KOPT-K1 (cell line): ENCODE data around the gene KLHL22.
"Not testable (repeated sequence)": the region's sequence is repeated elsewhere in the genome, so short reads cannot be mapped to it uniquely, and the experiment has no call there.

Source experiments
- H3K27ac ChIP-seq: fragments of 200-600 bp; sonication (generic); 2 replicates; pipeline ENCODE4 v1.5.1; 2016; ENCODE audit warnings: antibody characterized with exemption, mild to moderate bottlenecking, low read depth, low read length; ENCODE audit not compliant: poor library complexity, severe bottlenecking
- H3K36me3 ChIP-seq: fragments of 200-600 bp; sonication (generic); 2 replicates; pipeline ENCODE4 v1.5.1; 2017; ENCODE audit warnings: antibody characterized with exemption, mild to moderate bottlenecking, low read length, moderate library complexity; ENCODE audit not compliant: insufficient read depth
- H3K9me3 ChIP-seq: fragments of 200-600 bp; sonication (generic); 2 replicates; pipeline ENCODE4 v1.5.1; 2017; ENCODE audit warnings: antibody characterized with exemption, low read length, mild to moderate bottlenecking; ENCODE audit not compliant: insufficient read depth, poor library complexity, severe bottlenecking

KLHL22 gene

DNA sequence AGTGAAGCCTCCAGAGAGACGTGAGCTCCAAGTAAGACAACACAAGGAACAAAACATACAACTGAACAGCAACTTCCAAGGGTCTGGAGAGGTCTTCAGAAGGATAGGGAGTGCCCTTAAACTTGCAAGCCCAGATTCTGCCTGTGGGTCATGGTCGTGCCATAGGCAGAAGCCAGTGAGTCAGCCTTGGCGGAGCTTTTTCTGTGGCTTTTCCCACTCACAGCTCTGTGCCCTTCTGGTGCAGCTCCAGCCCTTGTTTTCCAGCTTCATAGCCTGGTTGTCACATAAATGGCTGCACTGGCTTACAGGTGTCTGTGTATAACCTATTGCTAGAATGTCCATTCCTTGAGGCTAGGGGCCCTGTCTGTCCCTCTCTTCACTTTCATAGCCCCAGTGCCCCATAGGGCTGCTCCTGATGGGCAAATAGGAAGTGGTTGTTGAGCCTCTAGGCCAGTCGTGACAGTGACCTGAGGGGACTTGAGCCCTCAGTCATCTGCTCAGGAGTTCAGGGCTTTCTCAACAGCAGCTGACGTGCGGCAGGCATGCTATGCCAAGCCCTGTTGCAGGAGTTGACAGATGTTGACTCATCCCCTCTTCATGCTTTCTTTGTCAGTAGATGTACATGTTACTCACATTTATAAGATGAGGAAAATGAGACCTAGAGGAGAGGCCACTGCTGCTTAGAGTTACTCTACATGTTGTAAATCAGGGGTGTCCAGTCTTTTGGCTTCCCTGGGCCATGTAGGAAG lies 19.2 kb upstream of the KLHL22 start:
- no peak overlapping the region for H3K27ac ChIP-seq
- H3K36me3 ChIP-seq: peaks cover 70% of the 10 kb centered on the region
- no peaks in the 10 kb centered on the region for H3K9me3 ChIP-seq

DNA sequence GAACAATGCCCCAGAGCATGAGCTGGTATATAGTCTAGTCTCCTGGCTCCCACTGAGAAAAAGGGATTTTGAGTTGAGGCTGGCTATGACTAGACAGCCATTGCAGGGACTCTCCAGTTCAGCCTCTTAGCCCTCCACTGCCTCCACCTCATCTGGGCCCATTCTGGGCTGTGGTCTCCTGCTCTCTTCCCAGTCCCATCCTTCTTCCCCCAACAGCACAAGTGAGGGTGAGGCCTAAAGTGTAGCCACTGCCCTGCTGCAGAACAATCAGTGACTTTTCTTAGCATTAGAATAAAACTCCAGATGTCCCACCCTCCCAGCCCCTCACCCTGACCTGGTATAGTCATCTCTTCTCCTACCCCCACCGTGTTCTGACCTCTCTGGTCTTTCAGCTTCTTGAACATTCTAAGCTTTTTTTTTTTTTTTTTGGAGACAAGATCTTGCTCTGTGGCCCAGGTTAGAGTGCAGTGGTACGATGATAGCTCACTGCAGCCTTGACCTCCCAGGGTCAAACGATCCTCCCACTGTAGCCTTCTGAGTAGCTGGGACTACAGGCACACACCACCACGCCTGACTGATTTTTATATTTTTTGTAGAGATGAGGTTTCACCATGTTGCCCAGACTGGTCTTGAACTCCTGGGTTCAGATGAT lies 16.1 kb upstream of the KLHL22 start:
- Histone ChIP-seq H3K36me3 (peaks cover 49% of the 10 kb centered on the region), H3K27ac (no peak overlapping the region), H3K9me3 (no peaks in the 10 kb centered on the region)

GRCh38 chr22:20510811-20511577 lies 15.4 kb upstream of the KLHL22 start:
- H3K36me3 ChIP-seq: peaks cover 44% of the 10 kb centered on the region
- no peak overlapping the region for H3K27ac ChIP-seq
- H3K9me3 ChIP-seq: no peaks in the 10 kb centered on the region

GRCh38 chr22:20509344-20510047 lies 13.9 kb upstream of the KLHL22 start:
- Histone ChIP-seq H3K27ac (peak overlapping the region; percentile 23), H3K9me3 (no peaks in the 10 kb centered on the region), H3K36me3 (peaks cover 36% of the 10 kb centered on the region)

- H3K27ac ChIP-seq: peak overlapping the region; percentile 23
- H3K9me3 ChIP-seq: no peaks in the 10 kb centered on the region
- peaks cover 29% of the 10 kb centered on the region for H3K36me3 ChIP-seq
Observed at GRCh38 chr22:20508815-20509271, 13.2 kb upstream of the KLHL22 start.

- H3K36me3 ChIP-seq: peaks cover 25% of the 10 kb centered on the region; the same call in 1 of the 2 replicates
- H3K9me3 ChIP-seq: not testable (repeated sequence)
- H3K27ac ChIP-seq: peak overlapping the region; percentile 80
Observed at GRCh38 chr22:20508067-20508755, 12.6 kb upstream of the KLHL22 start.

GRCh38 chr22:20507253-20508066 lies 11.9 kb upstream of the KLHL22 start, which contains the start of gene MED15:
Gene MED15 (plus strand): TSS chr22:20507610. CDS start chr22:20507679, 69 bp downstream.
- H3K36me3 ChIP-seq: peaks cover 25% of the 10 kb centered on the region; the same call in 1 of the 2 replicates
- peak within 1 kb of the TSS; percentile 80 for H3K27ac ChIP-seq
- no peaks in the 10 kb centered on the region for H3K9me3 ChIP-seq

GRCh38 chr22:20506543-20507252 lies 11.1 kb upstream of the KLHL22 start:
- Histone ChIP-seq H3K36me3 (peaks cover 18% of the 10 kb centered on the region; the same call in 1 of the 2 replicates), H3K9me3 (no peaks in the 10 kb centered on the region), H3K27ac (peak overlapping the region; percentile 80)

DNA sequence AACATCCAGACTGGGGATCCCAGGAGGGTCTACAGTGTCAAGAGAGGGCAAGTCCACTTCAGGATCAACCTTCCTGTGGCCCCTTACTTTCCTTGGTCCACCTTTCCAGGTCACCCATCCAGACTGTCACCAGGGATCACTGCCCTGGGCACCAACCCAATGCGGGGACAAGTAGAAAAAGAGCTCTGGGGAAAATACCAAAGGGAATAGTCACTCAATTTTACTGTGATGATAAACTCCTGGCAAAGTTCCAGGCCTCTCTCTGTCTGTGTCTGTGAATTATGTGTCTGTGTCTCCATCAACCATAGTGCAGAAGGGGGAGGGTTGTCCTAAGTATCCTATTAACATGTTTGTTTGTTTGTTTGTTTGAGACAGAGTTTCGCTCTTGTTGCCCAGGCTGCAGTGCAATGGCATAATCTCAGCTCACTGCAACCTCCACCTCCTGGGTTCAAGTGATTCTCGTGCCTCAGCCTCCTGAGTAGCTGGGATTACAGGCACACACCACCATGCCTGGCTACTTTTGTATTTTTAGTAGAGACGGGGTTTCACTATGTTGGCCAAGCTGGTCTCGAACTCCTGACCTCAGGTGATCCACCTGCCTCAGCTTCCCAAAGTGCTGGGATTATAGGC lies 8.8 kb upstream of the KLHL22 start:
- not testable (repeated sequence) for H3K36me3 ChIP-seq, H3K27ac ChIP-seq, H3K9me3 ChIP-seq

DNA sequence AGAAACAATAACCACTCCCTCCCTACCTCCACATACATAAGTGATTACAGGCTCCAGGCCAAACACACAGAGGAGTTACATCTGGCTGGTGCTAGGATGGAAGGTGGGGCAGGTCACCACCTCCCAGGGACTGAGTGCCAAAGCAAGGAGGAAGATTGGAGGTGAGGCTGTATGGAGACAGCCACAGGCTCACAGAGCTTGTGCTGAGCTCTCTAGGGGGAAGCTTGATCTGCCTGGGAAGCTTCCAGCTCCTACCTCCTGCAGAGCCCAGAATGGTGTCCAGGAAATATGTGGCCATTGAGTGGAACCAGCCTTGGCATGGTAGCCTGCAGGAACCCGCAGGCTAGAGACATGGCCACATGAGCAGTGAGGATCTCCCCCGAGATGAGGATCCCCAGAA lies 8.2 kb upstream of the KLHL22 start:
- no peaks in the 10 kb centered on the region for H3K36me3 ChIP-seq
- no peak overlapping the region for H3K27ac ChIP-seq
- no peaks in the 10 kb centered on the region for H3K9me3 ChIP-seq

GRCh38 chr22:20499769-20500168 lies 4.2 kb upstream of the KLHL22 start:
- H3K9me3 ChIP-seq: no peaks in the 10 kb centered on the region
- H3K27ac ChIP-seq: no peak overlapping the region
- no peaks in the 10 kb centered on the region for H3K36me3 ChIP-seq

DNA sequence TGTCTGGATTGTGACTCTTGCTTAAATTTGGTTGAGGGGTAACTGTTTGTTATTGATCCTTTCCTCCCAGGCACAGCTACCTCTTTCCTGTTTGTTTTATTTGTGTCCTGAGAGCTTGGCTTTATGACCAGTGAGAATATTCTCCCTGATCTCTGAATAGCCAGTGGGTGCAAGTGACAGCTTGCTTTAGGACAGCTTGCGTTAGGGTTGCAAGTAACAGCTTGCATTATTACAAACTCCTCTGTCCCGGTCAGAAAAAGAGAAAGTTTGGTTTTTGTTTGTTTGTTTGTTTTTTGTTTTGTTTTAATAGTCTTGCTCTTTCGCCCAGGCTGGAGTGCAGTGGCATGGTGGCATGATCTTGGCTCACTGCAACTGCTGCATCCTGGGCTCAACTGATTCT lies 3.3 kb upstream of the KLHL22 start:
- Histone ChIP-seq H3K36me3 (no peaks in the 10 kb centered on the region), H3K27ac (no peak overlapping the region), H3K9me3 (no peaks in the 10 kb centered on the region)

DNA sequence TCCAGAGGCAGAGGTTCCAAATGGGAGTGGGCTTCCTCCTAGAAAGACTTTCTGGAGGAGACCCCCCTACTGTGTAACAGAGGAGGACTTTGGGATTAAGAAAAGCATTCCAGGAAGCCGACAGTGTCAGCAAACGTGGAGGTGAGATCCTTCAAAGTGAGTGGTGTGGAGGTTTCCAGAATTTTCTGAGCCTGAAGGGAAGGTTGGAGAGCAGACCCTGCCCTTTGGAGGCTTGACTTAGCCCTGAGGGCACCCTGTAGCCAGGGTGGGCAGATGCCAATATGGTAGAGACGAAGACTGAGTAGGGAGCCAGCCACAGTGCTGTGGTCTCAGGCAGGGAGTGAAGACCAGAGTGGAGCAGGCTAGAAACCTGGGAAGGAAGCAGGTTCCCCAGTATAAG lies 1.8 kb upstream of the KLHL22 start:
- Histone ChIP-seq H3K9me3 (no peaks in the 10 kb centered on the region), H3K36me3 (no peaks in the 10 kb centered on the region), H3K27ac (no peak overlapping the region)
